HepG2 (cell line): Measurements from ENCODE around the gene DRC7. TPM values are rescaled to one million over a fixed set of nuclear protein-coding genes. Genes with fewer than 3 reads are reported as not detected.

Source experiments
- ATAC-seq: fragments of 200-7000 bp; cut with Tn5 transposase; 3 replicates; pipeline ENCODE4 v1.9.1; 2020; ENCODE audit warnings: mild to moderate bottlenecking, moderate library complexity
- BruUV-seq: library from RNA; stranded (reverse); fragments of 400-500 nt; replicated peaks from 2 replicates; lab custom pipeline; 2021; lab: Mats Ljungman, UMichigan
- CTCF ChIA-PET: fragments of 300-600 bp; formaldehyde crosslinking; extraction: SDS; loops from one replicate; lab custom pipeline; 2021; ENCODE audit warnings: low total read pairs, inconsistent platforms, low intra/inter-chr PET ratio; lab: Yijun Ruan, JAX
- POLR2A ChIA-PET: fragments of 350-600 bp; sonication (Branson Sonifier 250); formaldehyde crosslinking; loops from one replicate; lab custom pipeline; 2020; ENCODE audit warnings: antibody characterized with exemption, inconsistent platforms; lab: Yijun Ruan, JAX
- DNase-seq: peaks from one replicate; pipeline ENCODE4 v3.0.0-alpha.2; 2015; ENCODE audit warnings: low spot score
- FAIRE-seq: peaks from 3 replicates; lab custom pipeline; 2011; peaks lifted over from hg19 to GRCh38; lab: Jason Lieb, UNC
- H2AFZ ChIP-seq: one replicate; pipeline ENCODE4 v1.6.1; 2011; ENCODE audit warnings: low read length, inconsistent platforms
- H3K27ac ChIP-seq: fragments of 300-600 bp; 3 replicates; pipeline ENCODE4 v1.8.0; 2011; ENCODE audit warnings: mixed run types, mild to moderate bottlenecking, mixed read lengths, low read length, inconsistent platforms; ENCODE audit not compliant: insufficient read depth; ENCODE audit errors: extremely low read length
- H3K27me3 ChIP-seq, 2 experiments: fragments of 200-600 bp in 1 of 2; 2 replicates in 1 of 2; 3 replicates in 1 of 2; pipeline versions ENCODE4 v1.6.0 to v1.8.0; 2011; ENCODE audit warnings: low read length in 2 of 2, mild to moderate bottlenecking in 2 of 2, moderate library complexity in 2 of 2, inconsistent platforms in 1 of 2; ENCODE audit not compliant: insufficient read depth in 2 of 2, control insufficient read depth in 1 of 2
- H3K36me3 ChIP-seq, 2 experiments: fragments of 200-600 bp in 1 of 2; replicated peaks in 1 of 2; 2 replicates in 1 of 2; 3 replicates in 1 of 2; pipeline versions ENCODE4 v1.5.1 to v1.8.0; 2011; ENCODE audit warnings: low read length in 2 of 2, inconsistent platforms in 1 of 2; ENCODE audit not compliant: insufficient read depth in 2 of 2, control insufficient read depth in 1 of 2
- H3K4me1 ChIP-seq: 2 replicates; pipeline ENCODE4 v1.5.1; 2012; ENCODE audit warnings: low read length, inconsistent platforms; ENCODE audit not compliant: insufficient read depth
- H3K4me2 ChIP-seq: 2 replicates; pipeline ENCODE4 v1.6.0; 2011; ENCODE audit warnings: low read depth, low read length, inconsistent platforms
- H3K4me3 ChIP-seq, 3 experiments: fragments of 200-600 bp in 1 of 3; sonication (generic), shearing (Covaris generic) in 1 of 3; replicated peaks in 1 of 3; 2 replicates each; pipeline ENCODE4 v1.5.1; 2011 to 2016; ENCODE audit warnings: low read length in 3 of 3, inconsistent platforms in 2 of 3, low read depth in 2 of 3, mild to moderate bottlenecking in 2 of 3, control low read depth in 1 of 3, mixed read lengths in 1 of 3; ENCODE audit not compliant: insufficient read depth in 1 of 3
- H3K79me2 ChIP-seq: one replicate; pipeline ENCODE4 v1.6.1; 2011; ENCODE audit warnings: low read length, inconsistent platforms; ENCODE audit not compliant: insufficient read depth
- H3K9ac ChIP-seq: 2 replicates; pipeline ENCODE4 v1.6.0; 2011; ENCODE audit warnings: mild to moderate bottlenecking, low read depth, low read length, inconsistent platforms; ENCODE audit not compliant: insufficient read depth
- H3K9me3 ChIP-seq: 2 replicates; pipeline ENCODE4 v1.5.1; 2012; ENCODE audit warnings: mild to moderate bottlenecking, low read length
- H4K20me1 ChIP-seq: 2 replicates; pipeline ENCODE4 v1.6.0; 2011; ENCODE audit warnings: inconsistent platforms, mild to moderate bottlenecking, low read length, moderate library complexity; ENCODE audit not compliant: insufficient read depth
- CCAR2 ChIP-seq: fragments of 200-400 bp; formaldehyde crosslinking; optimal IDR thresholded peaks from 2 replicates; pipeline ENCODE3; 2018; ENCODE audit warnings: low read depth, mild to moderate bottlenecking, low read length, moderate library complexity
- RBFOX2 ChIP-seq: fragments of 200-400 bp; formaldehyde crosslinking; IDR thresholded peaks from 2 replicates; pipeline ENCODE4 v1.6.1; 2017; ENCODE audit warnings: low read depth, mild to moderate bottlenecking, low read length
- XRCC5 ChIP-seq: fragments of 200-400 bp; formaldehyde crosslinking; optimal IDR thresholded peaks from 2 replicates; pipeline ENCODE3; 2017; ENCODE audit warnings: mild to moderate bottlenecking, low read length
- ZNF24 ChIP-seq: fragments of 450-650 bp; IDR thresholded peaks from 2 replicates; pipeline ENCODE4 v1.6.1; 2017; ENCODE audit warnings: antibody characterized with exemption, mild to moderate bottlenecking
- ZNF614 ChIP-seq: IDR thresholded peaks from 2 replicates; pipeline ENCODE4 v1.6.1; 2018; ENCODE audit warnings: missing biosample characterization, missing genetic modification reagents, inconsistent platforms, borderline replicate concordance
- WGBS: methylation state at CpG from one replicate; pipeline ENCODE4 v1.1.6; 2017; ENCODE audit warnings: low lambda C conversion rate; 5-methylcytosine and 5-hydroxymethylcytosine counted together
- in situ Hi-C: cut with HindIII; loops from 2 replicates; pipeline ENCODE4 v1.10.0; 2017; ENCODE audit warnings: low pct_unique_long_range_greater_than_20kb; ENCODE audit not compliant: extremely low pct_ligation_motif_present
- intact Hi-C: fragments of 100-400 bp; cut with micrococcal nuclease; formaldehyde crosslinking; loops from one replicate; pipeline ENCODE4 v1.10.0; 2022; ENCODE audit not compliant: unreplicated experiment
- polyA plus RNA-seq, 8 experiments: library from polyadenylated mRNA; depleted of rRNA in 3 of 8; stranded (reverse) in 7 of 8; unstranded in 1 of 8; fragments of >200 nt; fragmentation: Illumina TruSeq in 4 of 8; extraction: Trizol in 4 of 8; gene quantifications; 2 replicates each; pipeline versions ENCODE4 v1.2.1 to v1.2.3, GENCODE V29; 2011 to 2016; ENCODE audit warnings: low read depth in 4 of 8, missing spikeins in 1 of 8, mixed read lengths in 1 of 8; ENCODE audit not compliant: insufficient read depth in 1 of 8
- total RNA-seq, 5 experiments: library from RNA; depleted of rRNA; stranded (reverse); fragments of >200 nt; fragmentation: Illumina TruSeq; extraction: Trizol; gene quantifications; 2 replicates each; pipeline ENCODE4 v1.2.3, GENCODE V29; 2016; ENCODE audit warnings: low read depth in 1 of 5

Gene DRC7
- total and polyA plus RNA-seq, 2 of the 13 experiments (the other 11 are each of a cell fraction or from before 2014, with no cell fraction given), result 2.7 to 3.4 TPM

- TF ChIP-seq ZNF614 (CRISPR knock-in tag) (no peak), ZNF24 (no peak)
Observed at GRCh38 chr16:57752203-57752580, 57.6 kb downstream of the DRC7 start (continued).

- in situ Hi-C loops, result no loop called here
- no peak for TF ChIP-seq CCAR2
- TF ChIP-seq RBFOX2, result peak; percentile 35
- TF ChIP-seq XRCC5, result no peak
- Histone ChIP-seq H3K27me3 (no peaks in the 10 kb centered on the region), H3K4me1 (no peaks in the 10 kb centered on the region), H3K79me2 (no peaks in the 10 kb centered on the region), H3K27ac (no peak overlapping the region), H3K4me2 (no peak overlapping the region), H3K4me3 (no peak overlapping the region), H4K20me1 (no peaks in the 10 kb centered on the region), H3K36me3 (peaks cover 29% of the 10 kb centered on the region in 2 experiments; a peak in 4 of 5 replicates), H3K9ac (no peak overlapping the region), H2AFZ (no peak overlapping the region), H3K9me3 (no peaks in the 10 kb centered on the region)
- CTCF ChIA-PET, result no interaction called here
- POLR2A ChIA-PET, result no interaction called here
- ATAC-seq, result no peak
- intact Hi-C loops, result no loop called here
- WGBS, result 92% methylated on average over 30 of the region's 44 CpGs
- DNase-seq, result no peak
- BruUV-seq, result no TSS peak
- no peak for FAIRE-seq
Observed at GRCh38 chr16:57752581-57753447, 58.2 kb downstream of the DRC7 start.
